ENCODE results near the gene ZCCHC12.
"Not testable (repeated sequence)": the region's sequence is repeated elsewhere in the genome, so short reads cannot be mapped to it uniquely, and the experiment has no call there.

The ZCCHC12 gene

GRCh38 chrX:118823263-118824172 is at the start of gene ZCCHC12:
TSS of gene ZCCHC12 (plus strand) at chrX:118823824. CDS start at chrX:118825245, 1,421 bp downstream.
- DNase-seq: peak; percentile 35 to 44

- no peak for DNase-seq
These were observed 44.0 kb upstream of the ZCCHC12 start for GRCh38 chrX:118779581-118779980.

GRCh38 chrX:118780509-118780908 is 43.1 kb upstream of the ZCCHC12 start:
- DNase-seq: no peak

- no peak for DNase-seq
These were observed 42.7 kb upstream of the ZCCHC12 start for GRCh38 chrX:118780911-118781310.

GRCh38 chrX:118795528-118796280 is 27.9 kb upstream of the ZCCHC12 start:
- no peak for DNase-seq

- DNase-seq: no peak
These were observed 20.8 kb upstream of the ZCCHC12 start for GRCh38 chrX:118802857-118803256.

- DNase-seq: peak; percentile 41 to 54
These were observed 16.2 kb upstream of the ZCCHC12 start for GRCh38 chrX:118807151-118808017.

GRCh38 chrX:118817257-118817656 is 6.4 kb upstream of the ZCCHC12 start:
- DNase-seq: not testable (repeated sequence)

GRCh38 chrX:118824173-118824730 is 628 bp downstream of the ZCCHC12 start:
- DNase-seq: no peak

GRCh38 chrX:118825227-118825626 is 1.6 kb downstream of the ZCCHC12 start:
- DNase-seq: no peak

GRCh38 chrX:118839334-118839958 is 15.8 kb downstream of the ZCCHC12 start:
- DNase-seq: peak; percentile 78 to 80

- DNase-seq: peak in 1 of 2 experiments; percentile 15
These were observed 24.1 kb downstream of the ZCCHC12 start for GRCh38 chrX:118847676-118848075.

GRCh38 chrX:118853596-118853995 is 30.0 kb downstream of the ZCCHC12 start:
- no peak for DNase-seq

GRCh38 chrX:118855681-118856310 is 32.2 kb downstream of the ZCCHC12 start:
- DNase-seq: no peak

GRCh38 chrX:118857006-118857405 is 33.4 kb downstream of the ZCCHC12 start:
- no peak for DNase-seq

- DNase-seq: no peak
These were observed 37.7 kb downstream of the ZCCHC12 start for GRCh38 chrX:118861338-118861737.

- no peak for DNase-seq
These were observed 38.5 kb downstream of the ZCCHC12 start for GRCh38 chrX:118862091-118862490.

- DNase-seq: no peak
These were observed 39.4 kb downstream of the ZCCHC12 start for GRCh38 chrX:118862979-118863378.

- no peak for DNase-seq
These were observed 40.5 kb downstream of the ZCCHC12 start for GRCh38 chrX:118864063-118864635.

GRCh38 chrX:118865231-118865630 is 41.6 kb downstream of the ZCCHC12 start:
- DNase-seq: no peak

- no peak for DNase-seq
These were observed 43.6 kb downstream of the ZCCHC12 start for GRCh38 chrX:118867251-118867650.
